GM19468 (cell line): ENCODE measurements around the gene PELI2.

Experiments used
- ATAC-seq: cut with Tn5 transposase; IDR thresholded peaks from one replicate; pipeline ENCODE4 v1.9.1; 2021; ENCODE audit warnings: mild to moderate bottlenecking, moderate library complexity, moderate number of reproducible peaks; ENCODE audit not compliant: unreplicated experiment; ENCODE audit errors: extremely low read depth

PELI2 gene, protein sequence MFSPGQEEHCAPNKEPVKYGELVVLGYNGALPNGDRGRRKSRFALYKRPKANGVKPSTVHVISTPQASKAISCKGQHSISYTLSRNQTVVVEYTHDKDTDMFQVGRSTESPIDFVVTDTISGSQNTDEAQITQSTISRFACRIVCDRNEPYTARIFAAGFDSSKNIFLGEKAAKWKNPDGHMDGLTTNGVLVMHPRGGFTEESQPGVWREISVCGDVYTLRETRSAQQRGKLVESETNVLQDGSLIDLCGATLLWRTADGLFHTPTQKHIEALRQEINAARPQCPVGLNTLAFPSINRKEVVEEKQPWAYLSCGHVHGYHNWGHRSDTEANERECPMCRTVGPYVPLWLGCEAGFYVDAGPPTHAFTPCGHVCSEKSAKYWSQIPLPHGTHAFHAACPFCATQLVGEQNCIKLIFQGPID

DNA sequence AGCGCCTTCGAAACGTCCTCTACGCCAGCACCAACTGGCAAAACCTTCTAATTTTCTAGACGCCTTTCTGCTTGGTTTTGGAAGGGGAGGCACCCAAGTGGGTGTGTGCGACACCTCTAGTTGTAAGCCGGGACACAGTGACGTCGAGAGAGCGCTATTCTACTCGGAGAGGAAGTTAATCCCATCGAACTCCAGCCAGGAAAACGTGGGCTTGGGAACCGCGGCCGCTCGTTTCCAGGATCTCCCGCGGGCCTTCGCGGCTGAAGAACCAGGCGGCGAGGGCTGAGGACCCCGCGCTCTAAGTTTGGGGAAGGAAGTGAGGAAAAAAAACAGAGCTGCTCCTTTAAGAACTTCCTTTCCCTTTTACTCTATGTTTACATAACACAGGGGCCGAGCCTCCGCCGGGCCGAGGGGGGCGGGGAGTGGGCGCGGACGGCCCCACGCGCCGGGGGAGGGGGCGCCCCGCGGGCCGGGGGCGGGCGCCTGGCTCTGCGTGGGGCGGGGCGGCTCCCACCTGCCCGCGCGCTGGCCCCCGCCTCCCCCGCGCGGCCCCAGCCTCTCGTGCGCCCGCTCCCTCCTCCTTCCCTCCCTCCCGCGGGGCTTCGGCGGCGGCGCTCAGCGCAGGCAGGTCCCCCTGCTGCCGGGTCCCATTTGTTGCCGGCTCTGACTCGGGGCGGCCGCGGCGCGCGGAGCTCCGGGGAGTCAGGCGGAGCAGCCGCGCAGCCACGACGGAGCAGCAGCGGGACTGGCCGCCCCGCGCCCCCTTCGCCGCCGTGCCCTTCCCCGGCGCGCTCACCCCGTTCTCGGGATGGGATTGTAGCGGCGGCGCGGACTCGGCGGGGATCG lies at the start of gene PELI2:
Gene PELI2, plus strand, starts transcription at position 647 of the 846 bp plus-strand sequence. CDS start 250 bp downstream, outside the sequence.
- ATAC-seq: peak; percentile 83

DNA sequence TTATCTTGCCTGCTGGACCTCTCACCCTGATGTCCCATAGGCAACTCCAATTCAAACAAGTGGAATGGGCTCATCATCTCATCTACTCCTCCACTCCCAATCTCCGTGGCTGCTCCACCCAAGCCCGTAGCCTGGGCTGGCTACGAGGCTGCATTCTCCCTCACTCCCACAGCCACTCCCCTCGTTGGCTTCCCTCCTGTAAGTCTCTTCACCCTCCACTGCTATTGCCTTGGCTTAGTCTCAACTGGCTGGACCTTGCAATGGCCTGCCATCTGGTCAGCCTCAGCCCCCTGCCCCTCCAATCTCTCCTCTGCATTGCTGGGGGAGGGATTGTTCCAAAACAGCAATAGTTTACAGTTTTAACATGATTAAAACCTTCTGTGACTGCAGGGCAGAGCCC lies 44.4 kb upstream of the PELI2 start:
- ATAC-seq: no peak

DNA sequence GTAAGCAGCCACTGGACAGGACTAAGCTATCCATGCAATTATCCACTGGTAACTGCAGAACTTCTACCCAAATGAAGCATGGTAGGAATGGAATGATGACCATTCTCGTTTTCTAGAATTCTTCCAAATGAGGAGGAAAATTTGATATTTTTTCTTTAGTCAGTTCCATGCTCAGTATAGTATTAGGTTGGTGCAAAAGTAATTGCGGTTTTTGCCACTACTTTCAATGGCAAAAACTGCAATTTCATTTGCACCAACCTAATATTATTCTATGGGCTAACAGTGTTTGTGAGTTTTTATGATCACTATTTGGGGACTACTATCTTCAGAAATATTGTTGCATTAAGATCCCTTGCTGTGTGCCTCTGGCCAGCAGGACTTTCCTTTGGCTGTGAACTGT lies 42.9 kb upstream of the PELI2 start:
- no peak for ATAC-seq

DNA sequence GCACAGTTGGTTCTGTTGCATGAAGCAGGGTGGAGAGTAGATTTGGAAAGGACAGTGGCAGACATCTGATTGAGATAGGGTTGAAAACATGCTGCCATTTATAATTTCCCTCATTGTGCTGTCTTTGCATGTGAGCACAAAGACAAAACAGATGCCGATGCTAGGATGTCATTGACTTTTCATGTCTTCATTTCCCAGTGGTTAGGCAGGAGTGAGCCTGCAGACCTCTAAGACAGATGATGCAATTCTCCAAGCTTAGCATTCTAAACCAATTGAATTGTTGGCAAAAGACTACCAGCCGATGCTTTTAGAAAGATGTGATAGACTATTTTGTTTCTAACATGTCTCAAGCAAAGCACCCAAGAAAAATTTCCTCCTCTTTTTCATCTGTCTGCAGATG lies 37.1 kb upstream of the PELI2 start:
- no peak for ATAC-seq

DNA sequence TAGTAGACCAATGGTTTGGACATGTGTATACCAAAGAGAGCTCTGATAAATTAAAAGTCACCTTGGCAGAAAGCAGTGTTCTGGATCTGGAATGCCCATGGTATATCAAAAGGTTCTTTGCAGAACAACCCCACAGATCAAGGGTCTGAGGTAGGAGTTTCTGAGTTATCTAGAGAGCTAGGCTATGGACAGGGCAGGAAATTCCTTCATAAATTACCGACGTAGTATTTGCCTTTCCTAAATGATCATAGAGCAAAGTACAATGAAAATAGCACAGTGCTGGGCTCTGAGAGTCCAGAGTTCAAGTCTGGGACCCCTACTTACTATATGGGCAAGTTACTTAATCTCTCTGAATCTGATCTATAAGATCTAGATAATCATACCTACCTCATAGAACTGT lies 35.3 kb upstream of the PELI2 start:
- ATAC-seq: no peak

DNA sequence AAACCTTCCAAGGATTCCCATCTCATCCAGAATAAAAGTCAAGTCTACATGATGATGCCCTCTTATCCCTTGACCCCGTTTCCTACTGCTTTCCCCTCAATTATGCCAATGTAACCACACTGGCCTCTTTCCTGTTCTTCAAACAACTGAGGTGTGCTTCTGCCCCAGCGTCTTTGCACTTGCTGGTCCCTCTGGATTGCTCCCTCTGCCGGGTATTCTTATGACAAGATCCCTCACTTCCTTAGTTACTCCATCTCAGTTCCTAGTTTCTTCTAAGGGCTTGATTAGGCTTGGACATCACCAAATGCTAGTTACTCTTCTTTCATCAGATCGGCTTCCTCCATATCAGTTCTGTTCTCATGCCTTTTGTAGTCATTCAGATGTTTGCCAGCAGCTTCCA lies 32.7 kb upstream of the PELI2 start:
- ATAC-seq: no peak

DNA sequence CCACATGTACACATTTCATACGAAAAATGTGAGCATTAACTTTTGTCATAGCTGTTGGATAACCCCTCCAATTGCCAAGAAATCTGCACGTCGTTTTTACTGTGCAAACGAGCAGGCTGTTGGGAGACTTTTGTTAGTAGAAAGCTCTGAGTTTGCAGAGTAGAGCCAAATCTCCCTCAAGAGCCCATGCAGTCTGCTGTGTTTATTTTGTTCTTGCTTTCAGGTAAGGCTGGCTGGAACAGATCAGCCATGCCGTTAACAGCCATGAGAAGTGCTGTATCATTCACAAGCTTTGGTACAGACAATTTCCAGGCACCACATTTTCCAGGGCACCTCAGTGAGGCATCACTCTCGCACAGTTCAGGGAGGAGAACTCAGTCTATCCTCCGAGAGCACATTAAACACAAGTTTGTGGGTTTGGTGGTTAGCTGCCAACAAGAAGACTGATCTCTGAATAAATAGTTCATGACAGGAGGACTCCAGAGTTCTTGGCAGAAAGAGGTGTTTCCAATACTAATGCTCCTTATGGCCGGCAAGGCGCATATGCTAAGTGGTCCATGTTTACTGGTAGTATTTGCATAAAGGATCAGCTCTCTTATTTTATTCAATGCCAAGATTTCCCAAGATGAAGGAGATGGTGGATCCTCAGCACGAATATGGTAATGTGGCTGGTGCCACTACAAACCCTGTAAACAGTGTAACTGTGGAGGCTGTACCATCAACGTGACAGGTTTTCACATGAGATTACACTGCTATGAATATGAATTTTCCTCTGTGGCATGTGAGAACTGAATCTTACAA lies 30.3 kb upstream of the PELI2 start:
- ATAC-seq: no peak

DNA sequence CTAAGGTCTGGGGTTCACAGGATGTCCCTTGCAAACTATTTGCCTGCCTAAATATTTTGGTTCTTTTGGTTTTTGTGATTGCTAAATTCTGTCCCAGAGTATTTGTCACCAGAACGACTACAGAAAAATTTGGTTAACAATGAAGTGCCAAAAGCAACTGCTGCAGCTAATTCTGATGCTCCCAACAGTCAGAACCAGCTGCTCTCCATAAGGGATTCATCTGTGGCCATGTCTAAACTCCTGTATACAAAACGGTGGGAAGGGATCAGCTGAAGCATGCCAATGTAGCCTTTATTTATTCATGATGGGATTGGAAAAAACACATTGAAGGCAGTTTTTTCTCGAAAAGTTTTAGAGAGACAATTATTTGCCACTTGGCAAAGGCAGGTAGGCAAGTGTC lies 29.3 kb upstream of the PELI2 start:
- no peak for ATAC-seq

DNA sequence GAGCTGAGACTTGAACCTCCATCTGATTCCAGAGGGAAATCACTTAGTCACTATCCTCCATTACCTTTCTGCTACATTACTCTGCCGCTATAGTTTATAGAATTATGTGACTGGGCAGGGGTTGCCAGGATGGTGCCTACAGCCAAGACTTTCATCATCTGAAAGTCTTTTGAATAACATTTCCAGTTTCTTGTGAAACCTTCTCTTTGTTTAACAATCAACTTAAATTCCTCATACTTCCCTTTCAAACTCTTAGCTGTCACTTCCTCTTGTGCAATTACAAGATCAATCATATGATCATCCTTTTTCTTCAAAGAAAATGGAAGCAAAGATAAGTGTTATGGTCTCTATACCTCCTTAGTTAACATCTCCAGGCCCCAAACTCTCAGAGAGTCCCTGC lies 25.4 kb upstream of the PELI2 start:
- no peak for ATAC-seq

DNA sequence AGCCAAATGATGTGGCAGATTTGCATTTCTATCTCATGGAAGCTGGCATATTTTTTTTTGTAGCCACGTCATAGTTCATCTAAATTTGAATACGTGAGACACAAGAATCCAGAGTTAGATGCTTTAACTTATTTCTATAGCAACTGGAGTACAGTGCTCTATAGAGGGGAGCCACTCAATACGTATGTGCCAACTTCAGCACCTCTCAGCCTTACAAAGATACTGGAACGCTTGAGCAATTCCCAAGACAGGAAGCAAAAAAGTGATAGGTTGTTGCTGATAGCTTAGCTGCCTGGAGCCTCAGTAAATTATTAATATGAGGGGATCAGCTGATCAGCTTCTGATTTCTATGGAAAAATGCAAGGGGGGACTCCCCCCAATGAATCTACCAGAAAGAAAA lies 24.1 kb upstream of the PELI2 start:
- ATAC-seq: no peak

DNA sequence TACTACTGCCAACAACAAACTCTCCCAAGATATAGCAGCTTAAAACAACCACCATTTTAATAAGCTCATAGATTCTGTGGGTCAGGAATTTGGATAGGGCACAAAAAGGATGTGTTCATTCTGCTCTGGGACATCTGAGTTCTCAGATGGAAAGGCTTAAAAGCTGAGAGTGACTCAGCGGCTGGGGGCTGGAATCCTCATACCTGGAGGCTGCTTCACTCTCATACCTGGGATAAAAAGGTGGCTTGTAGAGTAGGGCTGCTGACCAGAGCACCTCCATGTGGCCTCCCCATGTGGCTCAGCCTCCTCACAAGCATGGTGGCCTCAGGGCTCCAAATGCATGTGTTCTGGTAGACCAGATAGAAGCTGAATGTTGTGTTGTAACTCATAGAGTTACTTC lies 20.2 kb upstream of the PELI2 start:
- ATAC-seq: no peak

DNA sequence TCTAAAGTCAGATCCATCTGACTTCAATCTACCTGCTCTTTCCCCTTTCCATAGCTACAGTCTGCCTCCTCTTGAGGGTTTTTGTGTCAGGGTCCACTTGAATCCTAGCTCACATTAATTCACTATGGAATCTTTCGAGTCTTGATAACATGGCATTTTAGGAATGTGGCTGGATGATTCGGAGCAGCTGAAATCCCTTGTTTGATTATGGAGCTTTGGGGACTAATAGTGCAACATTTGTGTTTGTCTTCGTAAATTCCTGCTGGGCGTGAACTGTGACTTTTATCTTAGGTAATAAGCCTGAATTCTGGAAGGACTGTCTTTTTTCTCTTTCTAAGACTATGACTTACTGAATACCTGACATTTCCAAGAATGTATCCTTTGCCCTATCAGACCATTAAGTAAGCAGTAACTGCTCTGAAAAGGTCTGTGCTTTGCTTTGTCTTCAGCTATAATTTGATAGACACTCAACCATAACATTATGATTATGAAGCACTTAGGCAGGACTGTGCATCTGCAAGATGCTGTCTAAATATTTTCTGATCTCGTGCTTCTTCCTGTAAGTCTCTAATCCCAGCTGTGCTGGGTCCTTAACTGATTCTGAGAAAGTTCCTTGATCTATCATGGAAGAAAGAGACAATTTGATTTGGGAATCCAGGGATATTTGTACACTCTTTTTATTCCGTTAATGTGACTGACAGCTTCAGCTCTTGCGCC lies 19.0 kb upstream of the PELI2 start:
- ATAC-seq: no peak

DNA sequence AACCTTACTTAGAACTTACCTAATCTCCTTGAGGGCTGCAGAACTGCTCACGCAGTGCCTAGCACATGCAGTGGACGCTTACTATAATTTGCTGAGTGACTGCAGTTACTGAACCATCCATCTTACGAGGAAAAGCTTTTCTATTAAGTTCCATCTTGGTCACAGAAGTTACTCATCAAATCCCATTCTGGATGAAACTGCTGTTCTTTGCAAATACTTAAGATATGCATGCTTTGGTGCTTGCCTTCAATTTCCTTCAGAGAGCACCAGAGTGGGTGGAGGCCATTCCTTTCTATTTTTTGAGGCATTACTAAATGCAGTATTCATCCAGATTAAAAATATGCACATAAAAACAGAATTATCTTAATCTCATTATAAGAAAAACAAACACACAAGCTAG lies 17.7 kb upstream of the PELI2 start:
- ATAC-seq: no peak

DNA sequence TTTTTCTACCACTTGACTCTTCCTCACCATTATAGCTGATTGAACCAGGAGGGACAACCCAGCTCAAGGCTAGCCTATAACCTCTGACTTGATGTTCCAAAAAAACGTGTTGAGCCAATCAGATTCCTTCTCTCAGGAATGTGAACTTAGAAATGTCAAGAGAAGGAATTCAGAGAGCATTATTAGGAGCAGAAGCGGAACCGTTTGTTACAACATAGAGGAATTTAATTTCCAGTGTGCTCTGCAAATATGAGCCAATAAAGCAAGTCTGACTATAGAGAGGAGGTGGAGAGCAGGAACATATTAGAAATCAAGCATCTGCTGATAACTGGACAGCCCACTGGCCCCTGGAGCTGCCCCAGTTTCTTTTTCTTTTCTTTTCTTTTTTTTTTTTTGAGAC lies 15.3 kb upstream of the PELI2 start:
- ATAC-seq: no peak

DNA sequence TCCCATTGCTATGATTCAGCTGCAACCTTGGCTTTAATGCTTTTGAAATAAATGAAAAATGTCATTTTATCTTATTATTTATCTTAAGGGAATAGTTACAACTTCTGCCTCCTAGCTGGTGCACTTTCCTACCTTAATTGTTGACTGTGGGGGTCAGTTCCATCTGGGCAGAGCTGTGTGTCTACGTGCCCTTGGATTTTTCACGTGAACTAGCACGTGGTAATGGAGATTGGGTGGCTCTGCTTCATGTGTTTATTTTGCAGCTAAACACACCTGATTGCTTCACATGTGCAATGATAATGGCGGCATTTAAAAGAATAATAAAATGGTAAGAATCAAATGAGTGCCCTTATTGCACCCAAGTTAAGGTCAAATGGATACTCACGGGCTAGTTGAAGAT lies 10.6 kb upstream of the PELI2 start:
- ATAC-seq: no peak

DNA sequence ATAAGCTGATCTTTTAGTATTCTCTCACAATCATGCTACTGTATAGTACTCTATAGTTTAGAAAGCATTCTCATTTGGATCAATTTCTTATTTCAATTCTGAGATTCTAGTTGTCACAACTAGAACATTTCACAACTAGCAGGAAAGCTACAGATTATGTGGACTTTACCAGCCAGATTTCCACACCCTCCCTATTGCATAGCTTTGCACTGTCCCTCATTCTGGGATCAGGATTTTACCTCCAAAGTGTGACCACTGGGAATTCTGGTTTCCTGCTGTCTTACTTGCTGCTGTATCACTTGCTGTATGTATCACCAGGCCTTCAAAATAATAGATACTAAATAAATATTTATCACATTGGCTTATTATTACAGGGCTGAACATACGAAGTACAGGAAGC lies 10.2 kb upstream of the PELI2 start:
- ATAC-seq: no peak

DNA sequence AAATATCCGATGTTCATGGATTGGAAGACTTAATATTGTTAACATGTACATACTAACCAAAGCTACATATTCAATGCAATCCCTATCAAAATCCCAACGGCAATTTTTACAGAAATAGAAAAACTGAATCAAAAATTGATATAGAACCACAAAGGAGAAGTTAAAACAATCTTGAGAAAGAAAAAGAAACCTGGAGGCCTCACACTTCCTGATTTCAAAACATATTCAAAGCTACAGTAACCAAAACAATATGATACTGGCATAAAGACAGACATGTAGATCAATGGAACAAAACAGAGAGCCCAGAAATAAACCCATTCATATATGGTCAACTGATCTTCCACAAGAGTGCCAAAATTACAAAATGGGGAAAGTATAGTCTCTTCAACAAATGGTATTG lies 5.4 kb upstream of the PELI2 start:
- no peak for ATAC-seq

DNA sequence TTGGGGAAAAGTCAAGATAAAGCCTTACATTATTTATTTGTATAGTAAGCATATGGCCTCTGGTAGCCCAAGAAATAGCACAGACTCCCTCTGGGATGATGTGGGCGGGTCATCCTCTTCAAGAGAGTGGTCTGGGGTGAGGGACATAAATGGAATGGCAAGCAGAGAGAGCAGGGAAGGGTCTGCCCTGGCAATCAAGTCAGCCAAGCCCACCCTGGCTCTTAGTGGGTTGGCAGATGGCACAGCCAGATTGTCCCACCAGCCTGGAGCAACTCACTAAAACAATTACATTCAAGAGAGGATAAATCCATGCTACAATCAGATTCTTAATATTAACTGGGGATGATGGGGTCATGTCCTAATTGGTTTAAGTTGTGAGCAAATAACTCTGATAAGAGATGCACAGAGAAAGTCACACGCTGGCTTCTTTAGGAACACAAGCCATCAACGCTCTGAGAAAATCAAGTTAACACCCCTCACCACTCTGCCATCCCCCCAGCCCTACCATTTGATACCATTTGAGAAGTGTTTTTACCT lies 2.8 kb upstream of the PELI2 start:
- no peak for ATAC-seq

DNA sequence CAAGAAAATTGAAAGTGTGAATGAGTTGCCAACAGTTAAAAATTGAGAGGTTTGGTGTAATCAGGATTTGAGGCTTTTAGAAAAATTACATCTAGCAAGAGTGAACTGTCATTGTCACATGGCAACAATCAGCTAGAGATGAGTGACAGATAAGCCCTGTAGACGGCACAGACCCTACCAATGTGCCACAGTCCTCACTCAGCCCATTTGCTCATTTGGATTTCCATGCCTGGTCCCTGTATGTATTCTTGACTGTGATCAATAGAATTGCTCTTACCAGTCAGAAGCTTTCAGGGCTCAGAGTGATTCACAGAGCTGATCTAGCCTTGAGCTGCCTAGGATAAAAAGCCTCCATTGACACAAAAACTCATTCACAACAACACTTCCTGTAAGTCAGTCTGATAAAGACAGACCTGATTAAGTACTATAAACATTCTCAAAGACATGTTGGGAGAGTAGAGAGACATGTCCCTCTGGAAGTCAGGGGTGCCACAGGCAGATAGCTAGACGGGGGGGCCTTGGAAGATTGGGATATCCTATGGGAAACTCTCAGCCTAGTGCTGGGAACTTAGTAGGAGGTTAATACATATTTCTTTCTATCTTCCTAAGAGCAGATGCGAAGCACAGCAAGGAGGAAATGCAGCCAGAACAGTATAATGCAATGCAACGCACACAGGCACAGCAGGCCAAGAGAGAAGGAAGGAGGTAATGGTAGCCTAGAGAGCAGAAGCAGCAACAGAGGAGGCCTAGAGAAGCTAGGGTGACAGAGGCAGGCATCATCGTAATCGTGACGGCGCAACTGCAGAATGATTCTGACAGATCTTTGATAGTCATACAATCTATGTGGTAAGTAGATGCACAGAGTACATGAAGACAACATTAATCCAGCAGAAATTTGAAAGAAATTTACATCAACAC lies 2.0 kb upstream of the PELI2 start:
- ATAC-seq: no peak
